HEK293T (cell line): ENCODE measurements around the gene SCTR.

Source experiments
- CTCF ChIA-PET: fragments of 350-600 bp; formaldehyde crosslinking; extraction: SDS; loops from one replicate; lab custom pipeline; 2021; ENCODE audit warnings: antibody characterized with exemption, inconsistent platforms; lab: Yijun Ruan, JAX
- POLR2A ChIA-PET: fragments of 350-600 bp; formaldehyde crosslinking; extraction: SDS; loops from one replicate; lab custom pipeline; 2020; ENCODE audit warnings: antibody characterized with exemption, inconsistent platforms; lab: Yijun Ruan, JAX
- DNase-seq: peaks from one replicate; pipeline ENCODE4 v3.0.0; 2012; ENCODE audit warnings: mixed read lengths; ENCODE audit errors: extremely low spot score
- ARNT ChIP-seq: fragments of 450-650 bp; IDR thresholded peaks from 2 replicates; pipeline ENCODE4 v1.6.1; 2017; ENCODE audit warnings: mild to moderate bottlenecking
- BHLHE40 ChIP-seq: fragments of 450-650 bp; IDR thresholded peaks from 2 replicates; pipeline ENCODE4 v1.6.1; 2016; ENCODE audit warnings: mild to moderate bottlenecking, moderate library complexity, borderline replicate concordance
- CTBP1 ChIP-seq: fragments of 450-650 bp; IDR thresholded peaks from 2 replicates; pipeline ENCODE4 v1.6.1; 2016; ENCODE audit warnings: borderline replicate concordance
- ELF4 ChIP-seq: fragments of 450-650 bp; IDR thresholded peaks from 2 replicates; pipeline ENCODE4 v1.6.1; 2017; ENCODE audit warnings: antibody characterized with exemption
- FOXA1 ChIP-seq: fragments of 450-650 bp; IDR thresholded peaks from 2 replicates; pipeline ENCODE4 v1.6.1; 2016; ENCODE audit warnings: mild to moderate bottlenecking
- FOXK2 ChIP-seq: fragments of 450-650 bp; IDR thresholded peaks from 2 replicates; pipeline ENCODE4 v1.6.1; 2016; ENCODE audit warnings: mild to moderate bottlenecking
- FOXM1 ChIP-seq: fragments of 450-650 bp; IDR thresholded peaks from 2 replicates; pipeline ENCODE4 v1.6.1; 2017; ENCODE audit warnings: mild to moderate bottlenecking, borderline replicate concordance
- HDGF ChIP-seq: fragments of 450-650 bp; IDR thresholded peaks from 2 replicates; pipeline ENCODE4 v1.6.1; 2017; ENCODE audit warnings: antibody characterized with exemption, borderline replicate concordance
- L3MBTL2 ChIP-seq: fragments of 450-650 bp; conservative IDR thresholded peaks from 2 replicates; pipeline ENCODE4 v1.6.1; 2016; ENCODE audit warnings: mild to moderate bottlenecking
- LEF1 ChIP-seq: fragments of 450-650 bp; IDR thresholded peaks from 2 replicates; pipeline ENCODE4 v1.6.1; 2017; ENCODE audit warnings: mild to moderate bottlenecking, borderline replicate concordance
- NFRKB ChIP-seq: fragments of 450-650 bp; IDR thresholded peaks from 2 replicates; pipeline ENCODE4 v1.6.1; 2016; ENCODE audit warnings: mild to moderate bottlenecking, moderate library complexity
- SP1 ChIP-seq: fragments of 450-650 bp; IDR thresholded peaks from 2 replicates; pipeline ENCODE4 v1.6.1; 2017
- SUZ12 ChIP-seq: fragments of 450-650 bp; IDR thresholded peaks from 2 replicates; pipeline ENCODE4 v1.6.1; 2016; ENCODE audit warnings: mild to moderate bottlenecking
- TARDBP ChIP-seq: fragments of 450-650 bp; IDR thresholded peaks from 2 replicates; pipeline ENCODE4 v1.6.1; 2016
- ZNF384 ChIP-seq: fragments of 450-650 bp; IDR thresholded peaks from 2 replicates; pipeline ENCODE4 v1.6.1; 2016
- TF ChIP-seq, protein P1 (sequence below): fragments of 450-650 bp; IDR thresholded peaks from 2 replicates; pipeline ENCODE4 v1.6.1; 2016

The SCTR gene

DNA sequence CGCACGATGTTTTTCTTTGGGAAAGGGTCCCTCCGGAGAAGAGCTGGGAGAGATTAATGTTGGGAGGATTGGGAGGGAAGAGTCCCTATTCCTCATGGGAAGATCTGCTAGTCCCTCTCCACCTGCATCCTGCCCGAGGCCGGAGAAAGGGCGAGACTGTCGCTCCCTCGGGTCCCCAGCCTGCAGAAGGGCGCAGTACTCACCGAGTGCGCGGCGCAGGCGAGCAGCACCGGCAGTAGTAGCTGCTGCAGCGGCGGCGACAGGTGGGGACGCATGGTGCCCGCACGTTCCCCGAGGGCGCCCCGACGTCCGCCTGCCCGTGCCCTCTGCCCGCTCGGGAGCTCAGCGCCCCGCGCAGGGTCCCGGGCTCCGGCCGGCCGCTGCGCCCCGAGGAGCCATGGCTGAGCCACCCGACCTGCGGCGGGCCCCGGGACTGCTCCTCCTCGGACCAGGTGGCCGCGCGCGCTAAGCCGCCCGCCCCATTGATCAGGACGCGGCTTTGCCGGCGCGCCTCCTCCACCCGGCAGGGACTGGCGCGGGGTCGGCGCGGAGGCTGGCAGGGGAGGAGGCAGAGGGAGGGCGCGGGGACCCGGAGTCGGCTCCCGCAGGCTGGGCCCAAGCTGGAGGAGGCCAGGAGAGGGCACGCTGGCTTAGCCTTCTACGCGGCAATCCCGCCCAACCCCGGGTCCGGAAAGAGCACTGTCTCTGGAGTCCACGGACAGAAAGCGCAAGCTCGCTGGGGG, at the start of gene SCTR:
Gene SCTR (minus strand): TSS at position 532 of the 743 bp plus-strand sequence. CDS start 257 bp downstream, at position 275.
- DNase-seq, result no peak
- ChIA-PET POLR2A (no interaction called here), CTCF (no interaction called here)
- no peak for TF ChIP-seq ELF4
- no peak for TF ChIP-seq ARNT
- no peak for TF ChIP-seq LEF1

DNA sequence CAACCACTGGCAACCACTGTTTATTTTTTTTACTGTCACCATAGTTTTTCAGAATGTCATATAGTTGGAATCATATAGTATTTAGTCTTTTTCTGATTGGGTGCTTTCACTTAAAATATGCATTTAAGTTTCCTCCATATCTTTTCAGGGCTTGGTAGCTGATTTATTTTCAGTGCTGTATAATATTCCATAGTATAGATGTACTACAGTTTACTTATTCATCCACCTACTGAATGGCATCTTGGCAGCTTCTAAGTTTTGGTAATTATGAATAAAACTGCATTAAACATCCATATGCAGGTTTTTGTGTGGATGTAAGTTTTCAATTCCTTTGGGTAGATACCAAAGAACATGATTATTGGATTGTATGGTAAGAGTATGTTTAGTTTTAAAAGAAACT, 43.0 kb upstream of the SCTR start:
- no peak for TF ChIP-seq SP1
- TF ChIP-seq ARNT, result no peak
- TF ChIP-seq, protein P1, sequence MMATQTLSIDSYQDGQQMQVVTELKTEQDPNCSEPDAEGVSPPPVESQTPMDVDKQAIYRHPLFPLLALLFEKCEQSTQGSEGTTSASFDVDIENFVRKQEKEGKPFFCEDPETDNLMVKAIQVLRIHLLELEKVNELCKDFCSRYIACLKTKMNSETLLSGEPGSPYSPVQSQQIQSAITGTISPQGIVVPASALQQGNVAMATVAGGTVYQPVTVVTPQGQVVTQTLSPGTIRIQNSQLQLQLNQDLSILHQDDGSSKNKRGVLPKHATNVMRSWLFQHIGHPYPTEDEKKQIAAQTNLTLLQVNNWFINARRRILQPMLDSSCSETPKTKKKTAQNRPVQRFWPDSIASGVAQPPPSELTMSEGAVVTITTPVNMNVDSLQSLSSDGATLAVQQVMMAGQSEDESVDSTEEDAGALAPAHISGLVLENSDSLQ, result no peak
- TF ChIP-seq LEF1, result no peak
- DNase-seq, result no peak
- POLR2A ChIA-PET, result no interaction called here
- CTCF ChIA-PET, result interaction anchor here (0.8 kb wide), 1 partner anchor 275 kb away, joined by 3 read pairs; no protein-coding TSS in a partner anchor

DNA sequence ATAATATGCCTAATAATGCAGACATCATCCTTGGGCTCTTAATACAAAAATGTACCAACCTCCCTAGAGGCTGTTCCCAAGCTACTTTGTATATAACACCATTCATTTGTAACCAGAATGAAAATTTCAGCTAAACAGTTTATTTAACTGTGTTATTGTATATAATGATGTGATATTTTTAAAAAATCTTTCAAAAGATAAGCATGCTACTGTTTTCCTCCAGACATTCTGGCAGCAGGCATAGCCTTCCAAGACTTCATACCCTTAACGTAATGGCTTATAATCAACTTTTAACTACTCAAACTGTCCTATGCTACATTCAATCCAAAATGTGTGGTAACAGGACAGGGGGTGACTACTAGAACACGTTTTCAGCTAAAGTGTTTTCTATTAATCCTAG, 41.2 kb upstream of the SCTR start:
- DNase-seq, result no peak
- TF ChIP-seq LEF1, result no peak
- TF ChIP-seq HDGF, result no peak
- no peak for TF ChIP-seq BHLHE40
- TF ChIP-seq ARNT, result no peak
- TF ChIP-seq ZNF384, result no peak
- TF ChIP-seq TARDBP, result no peak
- no peak for TF ChIP-seq L3MBTL2
- no peak for TF ChIP-seq FOXM1
- no peak for TF ChIP-seq SUZ12
- TF ChIP-seq, protein P1, result no peak
- TF ChIP-seq CTBP1, result no peak
- ChIA-PET POLR2A (no interaction called here), CTCF (no interaction called here)

DNA sequence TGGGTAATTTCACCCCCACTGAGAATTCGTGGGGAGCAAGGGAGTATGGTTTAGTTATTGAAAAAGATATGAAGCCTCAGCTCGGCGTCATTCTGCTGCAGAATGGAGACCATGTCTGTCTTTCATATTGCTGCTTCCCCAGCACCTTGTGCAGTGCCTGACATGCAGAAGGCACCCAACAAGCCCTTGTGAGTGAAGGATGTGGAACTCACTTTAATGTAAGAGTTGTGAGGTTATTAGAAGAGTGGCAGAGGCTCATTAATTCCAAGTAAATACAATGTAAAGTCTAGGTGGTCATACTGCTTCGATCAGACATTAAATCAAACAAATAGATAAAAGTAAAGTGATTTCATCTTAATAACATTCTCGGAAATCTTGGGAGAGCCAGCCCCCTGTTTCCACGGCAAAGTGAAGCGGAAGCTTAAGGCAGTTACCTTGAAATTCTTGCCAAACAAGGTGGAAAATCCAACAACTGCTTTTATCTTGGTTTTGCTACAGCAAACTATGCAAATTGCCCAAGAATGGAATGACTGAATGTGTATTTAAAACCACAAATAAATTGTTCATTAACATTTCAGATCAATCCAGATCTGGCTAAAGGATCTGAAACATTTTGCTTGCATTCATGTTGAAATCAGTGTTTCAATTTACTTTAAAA, 29.5 kb upstream of the SCTR start:
- ChIA-PET CTCF (no interaction called here), POLR2A (no interaction called here)
- TF ChIP-seq FOXM1 (no peak), ARNT (no peak), LEF1 (no peak), SUZ12 (no peak), TARDBP (no peak), ZNF384 (no peak), HDGF (no peak), SP1 (no peak), CTBP1 (no peak), NFRKB (no peak)
- DNase-seq, result no peak

DNA sequence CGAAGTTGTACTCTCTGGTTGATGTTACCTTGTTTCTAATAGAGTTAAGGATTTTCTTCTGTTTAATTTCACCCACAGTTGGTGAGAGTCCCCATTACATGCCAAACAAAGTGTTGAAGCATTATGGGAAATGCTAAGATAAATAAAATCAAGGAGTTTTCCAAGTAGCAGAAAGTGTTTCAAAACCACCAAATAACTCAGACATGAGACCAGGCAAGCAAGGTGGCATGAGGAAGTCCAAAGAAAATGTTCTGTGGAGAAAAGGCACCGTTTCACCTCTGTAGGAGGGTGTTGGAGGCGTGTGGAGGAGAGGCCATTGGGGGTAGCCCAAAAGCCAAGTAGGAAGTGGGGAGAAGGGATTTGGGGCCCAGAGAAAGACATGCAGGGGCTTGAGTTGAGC, 28.6 kb upstream of the SCTR start:
- CTCF ChIA-PET, result no interaction called here
- no peak for DNase-seq

DNA sequence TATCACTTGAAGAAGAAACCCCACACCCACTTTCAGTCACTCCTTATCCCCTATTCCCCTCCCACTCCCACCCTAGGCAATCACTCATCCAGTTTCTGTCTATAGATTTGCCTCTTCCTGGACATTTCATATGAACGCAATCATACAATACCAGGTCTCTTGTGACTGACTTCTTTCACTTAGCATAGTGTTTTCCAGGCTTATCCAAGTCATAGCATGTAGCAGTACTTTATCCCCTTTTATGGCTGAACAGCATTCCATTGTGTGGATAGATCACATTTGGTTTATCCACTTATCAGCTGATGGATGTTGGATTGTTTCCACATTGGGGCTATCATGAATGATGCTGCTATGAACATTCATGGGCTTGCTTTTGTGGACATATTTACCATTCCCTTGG, 26.6 kb upstream of the SCTR start:
- DNase-seq, result no peak
- TF ChIP-seq FOXM1 (no peak), ARNT (no peak), SP1 (no peak), FOXK2 (no peak), TARDBP (no peak), SUZ12 (no peak), ZNF384 (no peak), NFRKB (no peak), LEF1 (no peak), L3MBTL2 (no peak), BHLHE40 (no peak), HDGF (no peak)
- TF ChIP-seq, protein P1, result no peak
- ChIA-PET POLR2A (no interaction called here), CTCF (no interaction called here)

More for the DNA sequence above, 28.6 kb upstream of the SCTR start:
- POLR2A ChIA-PET, result interaction anchor here (0.5 kb wide), 1 partner anchor 620 kb away, joined by 3 read pairs; no protein-coding TSS in a partner anchor
- no peak for TF ChIP-seq ELF4
- no peak for TF ChIP-seq ZNF384
- TF ChIP-seq ARNT, result no peak
- no peak for TF ChIP-seq FOXM1
- TF ChIP-seq SP1, result no peak
- TF ChIP-seq HDGF, result no peak
- TF ChIP-seq FOXA1, result no peak
- TF ChIP-seq, protein P1, result no peak
- no peak for TF ChIP-seq BHLHE40
- no peak for TF ChIP-seq LEF1
- TF ChIP-seq L3MBTL2, result no peak
